SK-N-DZ (cell line): ENCODE data around the gene LTK.
A peak's percentile ranks its signal among the peaks of the same experiment; 100 is the strongest.
"Not testable (repeated sequence)": the region's sequence is repeated elsewhere in the genome, so short reads cannot be mapped to it uniquely, and the experiment has no call there.

Experiments
- DNase-seq: peaks from one replicate; pipeline ENCODE4 v3.0.0-alpha.2; 2015; ENCODE audit warnings: low spot score

The LTK gene

GRCh38 chr15:41474941-41475340 lies 38.7 kb downstream of the LTK start:
- DNase-seq, result no peak

GRCh38 chr15:41474436-41474835 lies 39.2 kb downstream of the LTK start:
- no peak for DNase-seq

- DNase-seq, result no peak
These were observed 40.2 kb downstream of the LTK start for GRCh38 chr15:41473418-41473817.

- DNase-seq, result not testable (repeated sequence)
These were observed 44.0 kb downstream of the LTK start for GRCh38 chr15:41469644-41470043.

- no peak for DNase-seq
These were observed 46.9 kb downstream of the LTK start for GRCh38 chr15:41466711-41467110.

GRCh38 chr15:41465822-41466421 lies 47.7 kb downstream of the LTK start:
- peak; percentile 40 for DNase-seq

- DNase-seq, result no peak
These were observed 48.6 kb downstream of the LTK start for GRCh38 chr15:41464889-41465580.

GRCh38 chr15:41462084-41462795 lies 51.4 kb downstream of the LTK start:
- no peak for DNase-seq
